ENCODE measurements around the gene TBPL1.

The TBPL1 gene

GRCh38 chr6:134035823-134036296 is 82.8 kb downstream of the TBPL1 start:
- H3K27me3 ChIP-seq (ENCODE audit: insufficient read depth, low read length) = no peaks in the 10 kb centered on the region
- H3K4me3 ChIP-seq (ENCODE audit: low read length) = no peak overlapping the region
- H3K9ac ChIP-seq (ENCODE audit: low read depth, low read length) = no peak overlapping the region
- H3K4me1 ChIP-seq (ENCODE audit: insufficient read depth, low read length) = no peaks in the 10 kb centered on the region; the same call in 1 of the 2 replicates
- no peaks in the 10 kb centered on the region for H3K36me3 ChIP-seq (ENCODE audit: insufficient read depth, low read depth, low read length)
- 0 out of 2 replicates have a peak, but pooled peaks cover 2% of the 10 kb centered on the region for H3K9me3 ChIP-seq (ENCODE audit: insufficient read depth, low read depth, low read length)
- H3K27ac ChIP-seq (ENCODE audit: low read length) = no peak overlapping the region

DNA sequence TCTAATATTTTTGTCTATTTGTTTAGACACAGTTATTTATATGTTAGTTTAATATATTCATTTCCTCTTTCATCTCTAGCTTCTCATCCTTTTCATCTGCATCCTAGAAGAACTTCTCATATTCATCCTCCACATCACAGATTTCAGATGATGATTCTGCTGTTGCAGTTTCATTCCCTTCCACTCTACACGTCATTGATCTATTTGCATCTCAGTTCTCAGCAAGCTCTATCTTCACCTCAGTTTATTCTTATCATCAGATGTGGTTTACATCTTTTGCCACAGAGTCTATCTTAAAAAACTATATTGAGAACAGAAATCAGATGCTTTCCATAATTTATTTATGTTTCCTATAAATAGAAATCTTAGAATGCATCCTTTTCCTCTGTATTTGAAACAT is 86.1 kb downstream of the TBPL1 start:
- no peak overlapping the region for H3K9ac ChIP-seq (ENCODE audit: low read depth, low read length)
- no peaks in the 10 kb centered on the region for H3K27me3 ChIP-seq (ENCODE audit: insufficient read depth, low read length)
- H3K4me1 ChIP-seq (ENCODE audit: insufficient read depth, low read length) = peaks cover 8% of the 10 kb centered on the region; the same call in 1 of the 2 replicates
- H3K27ac ChIP-seq (ENCODE audit: low read length) = no peak overlapping the region
- 0 out of 2 replicates have a peak, but pooled peaks cover 2% of the 10 kb centered on the region for H3K9me3 ChIP-seq (ENCODE audit: insufficient read depth, low read depth, low read length)
- no peak overlapping the region for H3K4me3 ChIP-seq (ENCODE audit: low read length)
- H3K36me3 ChIP-seq (ENCODE audit: insufficient read depth, low read depth, low read length) = no peaks in the 10 kb centered on the region
